ENCODE measurements around the gene FAM199X.

The FAM199X gene

DNA sequence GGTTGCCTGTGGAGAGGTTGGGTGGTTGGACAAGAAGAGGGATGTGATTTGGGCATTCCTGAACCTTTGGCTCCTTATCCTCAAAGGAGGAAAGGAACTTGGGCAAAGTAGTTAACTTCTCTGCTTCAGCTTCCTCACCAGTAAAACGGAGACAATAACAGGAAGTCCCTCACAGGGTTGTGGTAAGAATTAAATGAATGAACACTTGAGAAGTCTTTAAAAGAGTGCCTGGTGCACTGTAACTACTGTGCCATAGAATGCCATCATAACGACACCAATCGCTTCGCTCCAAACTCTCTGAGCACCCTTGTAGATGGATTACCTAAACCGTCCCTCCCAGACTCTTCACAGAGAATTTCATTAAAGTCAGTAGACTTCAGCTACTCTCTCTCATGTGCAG lies 43.4 kb upstream of the FAM199X start:
- no peak overlapping the region for H2AFZ ChIP-seq (ENCODE audit: low read length)
- no peak overlapping the region for H3K4me3 ChIP-seq (ENCODE audit: low read length, poor library complexity, severe bottlenecking)
- no peaks in the 10 kb centered on the region for H3K9me3 ChIP-seq (ENCODE audit: insufficient read depth, low read depth, low read length)
- no peaks in the 10 kb centered on the region for H3K27me3 ChIP-seq (ENCODE audit: insufficient read depth, low read length, poor library complexity, severe bottlenecking)
- H3K36me3 ChIP-seq (ENCODE audit: insufficient read depth, low read length) = no peaks in the 10 kb centered on the region
- no peaks in the 10 kb centered on the region for H3K9me2 ChIP-seq (replicated peaks; ENCODE audit: low read depth, low read length)
- H3K9ac ChIP-seq (ENCODE audit: low read depth, low read length, poor library complexity, severe bottlenecking) = no peak overlapping the region
- no peaks in the 10 kb centered on the region for H3F3A ChIP-seq (ENCODE audit: low read depth)
- no peak for TF ChIP-seq EZH2phosphoT487 (IDR thresholded peaks at IDR 0.05; ENCODE audit: borderline replicate concordance)
- TF ChIP-seq, protein P1, sequence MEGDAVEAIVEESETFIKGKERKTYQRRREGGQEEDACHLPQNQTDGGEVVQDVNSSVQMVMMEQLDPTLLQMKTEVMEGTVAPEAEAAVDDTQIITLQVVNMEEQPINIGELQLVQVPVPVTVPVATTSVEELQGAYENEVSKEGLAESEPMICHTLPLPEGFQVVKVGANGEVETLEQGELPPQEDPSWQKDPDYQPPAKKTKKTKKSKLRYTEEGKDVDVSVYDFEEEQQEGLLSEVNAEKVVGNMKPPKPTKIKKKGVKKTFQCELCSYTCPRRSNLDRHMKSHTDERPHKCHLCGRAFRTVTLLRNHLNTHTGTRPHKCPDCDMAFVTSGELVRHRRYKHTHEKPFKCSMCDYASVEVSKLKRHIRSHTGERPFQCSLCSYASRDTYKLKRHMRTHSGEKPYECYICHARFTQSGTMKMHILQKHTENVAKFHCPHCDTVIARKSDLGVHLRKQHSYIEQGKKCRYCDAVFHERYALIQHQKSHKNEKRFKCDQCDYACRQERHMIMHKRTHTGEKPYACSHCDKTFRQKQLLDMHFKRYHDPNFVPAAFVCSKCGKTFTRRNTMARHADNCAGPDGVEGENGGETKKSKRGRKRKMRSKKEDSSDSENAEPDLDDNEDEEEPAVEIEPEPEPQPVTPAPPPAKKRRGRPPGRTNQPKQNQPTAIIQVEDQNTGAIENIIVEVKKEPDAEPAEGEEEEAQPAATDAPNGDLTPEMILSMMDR (conservative IDR thresholded peaks at IDR 0.05; ENCODE audit: low read length) = no peak
- no peaks in the 10 kb centered on the region for H4K20me1 ChIP-seq (ENCODE audit: insufficient read depth, low read length, poor library complexity, severe bottlenecking)
- peak overlapping the region; percentile 57 for H3K4me2 ChIP-seq (ENCODE audit: low read depth, low read length, poor library complexity, severe bottlenecking)
- H3K79me2 ChIP-seq (ENCODE audit: insufficient read depth, low read length) = no peaks in the 10 kb centered on the region
- peaks cover 10% of the 10 kb centered on the region for H3K4me1 ChIP-seq (ENCODE audit: insufficient read depth, low read length, poor library complexity, severe bottlenecking)

DNA sequence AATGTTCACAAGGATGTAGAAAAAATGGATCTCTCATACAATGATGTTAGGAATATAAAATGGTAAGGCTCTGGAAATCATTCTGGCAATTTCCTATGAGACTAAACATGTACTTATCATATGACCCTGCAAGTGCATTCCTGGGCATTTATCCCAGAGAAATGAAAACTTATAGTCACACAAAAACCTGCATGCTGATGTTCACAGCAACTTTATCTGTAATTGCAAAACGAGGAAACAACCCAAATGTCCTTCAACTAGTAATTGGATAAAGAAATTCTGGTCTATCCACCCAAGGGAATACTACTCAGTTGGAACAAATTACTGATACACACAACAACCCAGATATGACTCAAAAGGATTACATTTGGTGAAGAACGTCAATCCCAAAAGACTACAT lies 39.4 kb upstream of the FAM199X start:
- no peaks in the 10 kb centered on the region for H3K9me2 ChIP-seq (replicated peaks; ENCODE audit: low read depth, low read length)
- no peaks in the 10 kb centered on the region for H3F3A ChIP-seq (ENCODE audit: low read depth)
- H2AFZ ChIP-seq (ENCODE audit: low read length) = no peak overlapping the region
- H3K79me2 ChIP-seq (ENCODE audit: insufficient read depth, low read length) = no peaks in the 10 kb centered on the region
- TF ChIP-seq EZH2phosphoT487 (IDR thresholded peaks at IDR 0.05; ENCODE audit: borderline replicate concordance) = no peak
- TF ChIP-seq, protein P1 (conservative IDR thresholded peaks at IDR 0.05; ENCODE audit: low read length) = no peak
- H3K4me3 ChIP-seq (ENCODE audit: low read length, poor library complexity, severe bottlenecking) = no peak overlapping the region
- H3K27me3 ChIP-seq (ENCODE audit: insufficient read depth, low read length, poor library complexity, severe bottlenecking) = no peaks in the 10 kb centered on the region
- H3K36me3 ChIP-seq (ENCODE audit: insufficient read depth, low read length) = no peaks in the 10 kb centered on the region
- no peak overlapping the region for H3K9ac ChIP-seq (ENCODE audit: low read depth, low read length, poor library complexity, severe bottlenecking)
- H3K4me2 ChIP-seq (ENCODE audit: low read depth, low read length, poor library complexity, severe bottlenecking) = no peak overlapping the region
- H4K20me1 ChIP-seq (ENCODE audit: insufficient read depth, low read length, poor library complexity, severe bottlenecking) = no peaks in the 10 kb centered on the region
- H3K4me1 ChIP-seq (ENCODE audit: insufficient read depth, low read length, poor library complexity, severe bottlenecking) = peaks cover 10% of the 10 kb centered on the region
- no peaks in the 10 kb centered on the region for H3K9me3 ChIP-seq (ENCODE audit: insufficient read depth, low read depth, low read length)

DNA sequence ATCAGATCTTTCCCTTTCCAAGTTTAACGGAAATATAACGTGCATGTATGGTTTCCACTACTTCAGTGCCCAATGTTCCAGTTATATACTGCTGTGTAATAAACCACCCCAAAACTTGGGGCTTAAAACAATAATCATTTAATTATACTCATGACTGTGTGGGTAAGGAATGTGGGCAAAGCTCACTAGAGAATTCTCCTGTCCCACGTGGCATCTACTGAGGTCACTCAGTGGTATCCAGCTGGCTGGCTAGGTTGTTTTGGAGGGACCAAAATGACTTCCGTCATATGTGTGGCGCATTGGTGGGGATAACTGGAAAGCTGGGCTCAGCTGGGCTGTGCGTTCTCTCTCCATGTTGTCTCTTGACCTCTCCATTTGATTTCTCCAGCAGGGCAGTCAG lies 35.4 kb upstream of the FAM199X start:
- Histone ChIP-seq H3K27me3 (ENCODE audit: insufficient read depth, low read length, poor library complexity, severe bottlenecking) (no peaks in the 10 kb centered on the region), H3K4me3 (ENCODE audit: low read length, poor library complexity, severe bottlenecking) (no peak overlapping the region), H3K4me2 (ENCODE audit: low read depth, low read length, poor library complexity, severe bottlenecking) (no peak overlapping the region), H3K9ac (ENCODE audit: low read depth, low read length, poor library complexity, severe bottlenecking) (no peak overlapping the region), H3K4me1 (ENCODE audit: insufficient read depth, low read length, poor library complexity, severe bottlenecking) (no peaks in the 10 kb centered on the region), H3K36me3 (ENCODE audit: insufficient read depth, low read length) (no peaks in the 10 kb centered on the region), H3K9me2 (replicated peaks; ENCODE audit: low read depth, low read length) (no peaks in the 10 kb centered on the region), H4K20me1 (ENCODE audit: insufficient read depth, low read length, poor library complexity, severe bottlenecking) (no peaks in the 10 kb centered on the region), H3K79me2 (ENCODE audit: insufficient read depth, low read length) (no peaks in the 10 kb centered on the region), H3K9me3 (ENCODE audit: insufficient read depth, low read depth, low read length) (no peaks in the 10 kb centered on the region), H3F3A (ENCODE audit: low read depth) (no peaks in the 10 kb centered on the region), H2AFZ (ENCODE audit: low read length) (no peak overlapping the region)
- TF ChIP-seq EZH2phosphoT487 (IDR thresholded peaks at IDR 0.05; ENCODE audit: borderline replicate concordance) = no peak
- TF ChIP-seq, protein P1 (conservative IDR thresholded peaks at IDR 0.05; ENCODE audit: low read length) = no peak
